NCI-H2171 treated with DMSO at 0.1 percent for 48 hours (cell line): ENCODE measurements around the gene FAM234A.

Source experiments
- DNase-seq: peaks from one replicate; lab custom pipeline; 2025; lab: John Stamatoyannopoulos, UW

Gene FAM234A

DNA sequence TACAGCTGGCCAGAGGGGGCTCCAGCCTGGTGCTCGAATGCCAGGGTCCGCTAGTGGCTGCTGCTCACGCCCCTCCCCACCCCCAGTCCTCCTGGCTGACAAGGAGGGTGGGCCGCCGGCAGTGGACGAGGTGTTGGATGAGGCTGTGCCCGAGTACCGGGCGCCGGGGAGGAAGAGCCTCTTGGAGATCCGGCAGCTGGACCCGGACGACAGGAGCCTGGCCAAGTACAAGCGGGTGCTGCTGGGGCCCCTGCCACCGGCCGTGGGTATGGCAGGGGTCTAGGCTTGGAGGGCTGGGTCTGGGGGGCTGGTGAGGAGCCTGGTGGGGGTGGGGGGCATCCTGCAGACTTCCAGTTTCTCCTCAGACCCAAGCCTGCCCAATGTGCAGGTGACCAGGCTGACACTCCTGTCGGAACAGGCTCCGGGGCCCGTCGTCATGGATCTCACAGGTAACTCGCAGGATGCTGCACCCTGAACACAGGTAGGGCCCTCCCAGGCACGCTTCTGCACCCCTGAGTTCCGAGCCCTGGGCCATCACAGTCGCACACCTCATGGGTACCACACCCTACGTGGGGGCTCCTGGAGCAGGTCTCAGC lies 47.1 kb downstream of the FAM234A start:
- no peak for DNase-seq

DNA sequence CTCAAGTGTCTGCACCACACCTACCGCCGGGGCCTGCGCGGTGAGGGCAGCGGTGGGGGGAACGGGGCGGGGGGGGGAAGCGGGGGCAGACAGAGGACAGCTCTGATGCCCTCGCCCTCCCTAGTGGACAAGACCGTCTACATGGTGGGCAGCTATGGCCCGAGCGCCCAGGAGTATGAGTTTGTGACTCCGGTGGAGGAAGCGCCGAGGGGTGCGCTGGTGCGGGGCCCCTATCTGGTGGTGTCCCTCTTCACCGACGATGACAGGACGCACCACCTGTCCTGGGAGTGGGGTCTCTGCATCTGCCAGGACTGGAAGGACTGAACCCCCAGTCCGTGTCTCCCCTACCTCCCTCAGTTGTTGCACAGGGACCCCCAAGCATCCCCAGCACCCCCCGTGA lies 47.9 kb downstream of the FAM234A start:
- DNase-seq, result no peak

DNA sequence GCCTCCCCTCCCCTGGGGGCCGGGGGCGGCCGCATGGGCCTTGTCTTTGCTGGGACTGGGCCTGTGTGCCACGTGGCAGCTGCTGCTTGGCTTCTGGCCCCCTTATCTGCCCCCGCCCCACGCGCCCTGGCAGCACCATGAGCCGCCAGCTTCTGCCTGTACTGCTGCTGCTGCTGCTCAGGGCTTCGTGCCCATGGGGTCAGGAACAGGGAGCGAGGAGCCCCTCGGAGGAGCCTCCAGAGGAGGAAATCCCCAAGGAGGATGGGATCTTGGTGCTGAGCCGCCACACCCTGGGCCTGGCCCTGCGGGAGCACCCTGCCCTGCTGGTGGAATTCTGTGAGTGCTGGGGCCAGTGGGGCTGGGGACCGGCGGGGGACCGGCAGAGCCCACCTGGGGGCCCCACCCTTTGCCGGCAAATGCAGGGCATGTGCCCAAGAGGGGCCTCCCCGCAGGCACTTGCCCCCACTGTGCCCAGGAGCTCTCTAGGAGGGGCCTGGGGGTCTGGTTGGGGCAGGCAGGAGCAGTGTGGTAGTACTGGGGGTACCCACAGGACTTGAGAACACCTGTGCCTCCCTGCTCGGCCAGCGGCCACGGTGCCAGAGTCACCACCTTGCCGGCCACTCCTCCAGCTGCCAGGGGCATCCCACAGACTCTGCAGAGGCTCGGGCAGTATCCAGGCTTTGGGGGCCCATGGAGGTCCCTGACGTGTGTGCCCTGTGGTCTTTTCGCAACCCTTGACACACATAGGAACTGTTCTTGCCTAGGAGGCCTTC lies 48.6 kb downstream of the FAM234A start, which contains the start of gene PDIA2:
Gene PDIA2 (plus strand): TSS at position 132 of the 773 bp plus-strand sequence. CDS start 6 bp downstream, at position 138.
- DNase-seq, result no peak

DNA sequence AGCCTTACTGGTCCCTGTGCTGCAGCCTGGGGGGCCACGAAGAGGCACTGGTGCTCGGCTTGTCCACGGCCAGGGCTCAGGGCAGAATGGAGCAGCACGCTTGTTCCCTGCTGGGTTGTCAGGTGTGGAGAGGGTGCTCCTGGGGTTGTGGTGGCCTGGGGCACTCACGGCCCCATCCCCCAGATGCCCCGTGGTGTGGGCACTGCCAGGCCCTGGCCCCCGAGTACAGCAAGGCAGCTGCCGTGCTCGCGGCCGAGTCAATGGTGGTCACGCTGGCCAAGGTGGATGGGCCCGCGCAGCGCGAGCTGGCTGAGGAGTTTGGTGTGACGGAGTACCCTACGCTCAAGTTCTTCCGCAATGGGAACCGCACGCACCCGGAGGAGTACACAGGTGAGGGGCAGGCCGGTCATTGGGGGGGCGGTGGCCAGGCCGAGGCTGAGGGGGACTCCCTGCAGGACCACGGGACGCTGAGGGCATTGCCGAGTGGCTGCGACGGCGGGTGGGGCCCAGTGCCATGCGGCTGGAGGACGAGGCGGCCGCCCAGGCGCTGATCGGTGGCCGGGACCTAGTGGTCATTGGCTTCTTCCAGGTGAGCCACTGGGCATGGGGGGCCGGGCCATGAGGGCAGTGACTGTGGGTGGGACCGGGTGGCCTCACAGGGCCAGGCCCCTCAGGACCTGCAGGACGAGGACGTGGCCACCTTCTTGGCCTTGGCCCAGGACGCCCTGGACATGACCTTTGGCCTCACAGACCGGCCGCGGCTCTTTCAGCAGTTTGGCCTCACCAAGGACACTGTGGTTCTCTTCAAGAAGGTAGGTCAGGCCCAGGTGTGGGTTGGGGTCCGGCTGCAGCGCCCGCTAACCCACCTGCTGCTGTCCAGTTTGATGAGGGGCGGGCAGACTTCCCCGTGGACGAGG lies 49.8 kb downstream of the FAM234A start:
- no peak for DNase-seq

DNA sequence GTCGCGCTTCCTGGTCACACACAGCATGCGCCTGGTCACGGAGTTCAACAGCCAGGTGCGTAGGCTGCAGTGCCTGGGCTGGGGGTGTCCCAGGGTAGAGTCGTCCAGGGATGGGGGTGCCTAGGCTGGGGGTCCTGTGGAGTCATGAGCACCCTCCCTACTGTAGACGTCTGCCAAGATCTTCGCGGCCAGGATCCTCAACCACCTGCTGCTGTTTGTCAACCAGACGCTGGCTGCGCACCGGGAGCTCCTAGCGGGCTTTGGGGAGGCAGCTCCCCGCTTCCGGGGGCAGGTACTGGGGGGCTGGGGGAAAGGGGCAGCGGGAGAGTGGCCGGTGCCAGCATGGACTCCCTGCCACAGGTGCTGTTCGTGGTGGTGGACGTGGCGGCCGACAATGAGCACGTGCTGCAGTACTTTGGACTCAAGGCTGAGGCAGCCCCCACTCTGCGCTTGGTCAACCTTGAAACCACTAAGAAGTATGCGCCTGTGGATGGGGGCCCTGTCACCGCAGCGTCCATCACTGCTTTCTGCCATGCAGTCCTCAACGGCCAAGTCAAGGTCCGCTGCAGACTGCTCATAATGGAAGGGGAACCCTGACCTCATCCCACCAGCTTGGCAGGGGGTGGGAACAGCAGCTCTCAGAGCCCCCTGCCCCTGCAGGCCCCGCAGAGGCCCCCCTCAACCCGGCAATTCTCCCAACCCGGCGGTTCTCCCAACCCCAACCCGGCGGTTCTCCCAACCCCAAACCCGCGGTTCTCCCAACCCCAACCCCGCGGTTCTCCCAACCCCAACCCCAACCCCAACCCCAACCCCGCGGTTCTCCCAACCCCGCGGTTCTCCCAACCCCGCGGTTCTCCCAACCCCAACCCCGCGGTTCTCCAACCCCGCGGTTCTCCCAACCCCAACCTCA lies 50.8 kb downstream of the FAM234A start:
- DNase-seq, result no peak

DNA sequence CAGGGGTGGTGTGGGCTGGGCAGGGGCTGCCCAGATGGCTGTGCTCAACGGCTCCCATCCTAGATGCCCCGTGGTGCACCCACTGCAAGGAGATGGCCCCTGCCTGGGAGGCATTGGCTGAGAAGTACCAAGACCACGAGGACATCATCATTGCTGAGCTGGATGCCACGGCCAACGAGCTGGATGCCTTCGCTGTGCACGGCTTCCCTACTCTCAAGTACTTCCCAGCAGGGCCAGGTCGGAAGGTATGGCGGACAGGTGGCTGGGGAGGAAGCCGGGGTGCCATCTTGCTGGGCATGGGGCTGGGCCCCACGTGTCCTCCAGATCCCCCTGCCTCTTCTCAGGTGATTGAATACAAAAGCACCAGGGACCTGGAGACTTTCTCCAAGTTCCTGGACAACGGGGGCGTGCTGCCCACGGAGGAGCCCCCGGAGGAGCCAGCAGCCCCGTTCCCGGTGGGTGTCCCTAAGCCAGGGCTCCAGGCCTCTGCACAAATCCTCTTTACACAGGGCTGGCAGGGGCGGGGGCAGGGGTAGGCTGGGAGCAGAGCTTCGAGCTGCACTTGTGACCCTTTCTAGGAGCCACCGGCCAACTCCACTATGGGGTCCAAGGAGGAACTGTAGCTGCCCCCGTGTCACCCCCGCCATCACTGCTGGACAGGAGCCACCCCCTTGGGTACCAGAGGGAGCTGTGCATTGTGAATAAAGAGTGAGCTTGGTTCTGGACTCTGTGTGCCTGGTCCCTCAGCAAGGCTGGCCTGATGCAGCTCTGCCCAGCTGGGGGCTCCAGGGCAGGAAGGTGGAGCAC lies 52.1 kb downstream of the FAM234A start:
- DNase-seq, result no peak

DNA sequence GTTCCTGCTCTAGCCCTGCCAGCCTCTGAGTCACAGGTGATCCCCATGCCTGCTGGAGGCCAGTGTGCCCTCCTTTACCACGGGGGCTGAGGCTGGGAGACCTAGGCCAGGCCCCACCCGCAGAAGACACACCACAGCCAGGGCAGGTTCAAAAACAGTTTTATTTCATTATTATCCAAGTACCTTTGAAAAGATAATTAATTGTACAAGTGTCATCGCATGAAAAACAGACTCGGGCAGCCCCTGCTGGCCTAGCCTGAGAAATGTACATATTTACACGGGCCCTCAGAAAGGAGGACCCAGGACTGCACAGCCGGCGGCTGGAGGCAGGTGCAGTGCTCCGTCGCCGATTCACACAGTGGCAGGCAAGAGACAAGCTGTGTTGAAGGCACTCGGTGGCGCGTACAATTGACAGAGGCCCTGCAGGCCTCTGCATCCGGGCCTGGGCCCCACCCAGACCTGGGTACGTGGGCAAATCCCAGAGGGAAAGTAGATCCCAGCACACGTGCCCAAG lies 52.7 kb downstream of the FAM234A start:
- peak; percentile 59 for DNase-seq

DNA sequence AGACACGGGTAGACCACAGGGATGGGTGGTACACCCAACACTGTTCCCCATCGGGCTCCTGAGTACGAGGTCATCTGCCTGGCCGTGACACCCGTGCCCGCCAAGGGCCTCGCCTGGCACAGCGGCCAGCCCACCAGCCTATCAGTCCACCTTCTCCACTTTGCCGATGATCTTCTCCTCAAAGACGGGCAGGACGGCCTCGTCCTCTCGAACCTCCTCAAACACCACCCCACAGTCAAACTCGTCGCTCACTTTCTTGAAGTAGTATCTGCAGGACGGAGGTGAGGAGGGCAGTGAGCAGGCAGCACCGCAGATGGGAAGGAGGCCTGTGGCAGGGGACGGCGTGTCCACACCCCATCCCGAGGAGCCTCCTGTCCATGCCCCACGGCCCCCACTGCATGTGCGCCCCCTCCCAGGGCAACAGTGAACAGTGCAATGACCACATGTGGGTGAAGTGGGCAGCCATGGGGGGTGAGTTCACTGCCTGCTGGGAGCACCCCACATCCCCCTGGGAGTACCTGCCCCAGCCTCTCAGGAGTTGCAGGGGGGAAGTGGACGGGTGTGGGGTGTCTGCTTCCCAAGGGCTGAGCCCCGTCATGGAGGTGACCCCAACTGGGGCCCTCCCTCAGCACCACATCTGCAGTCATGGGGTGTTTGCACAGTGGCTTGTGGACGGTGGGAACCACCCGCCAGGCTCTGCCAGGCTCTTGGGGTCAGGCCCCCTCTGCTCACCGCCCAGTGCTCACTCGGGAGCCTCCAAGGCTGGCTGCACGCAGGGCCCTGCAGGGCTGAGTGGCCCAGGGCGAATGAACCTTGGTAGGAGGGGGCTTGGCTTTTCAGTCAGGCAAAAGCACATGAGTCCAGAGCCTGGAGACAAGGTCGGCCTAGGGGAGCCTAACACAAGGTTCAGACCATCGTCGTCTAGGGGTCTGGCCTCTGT lies 53.6 kb downstream of the FAM234A start:
- DNase-seq, result no peak

DNA sequence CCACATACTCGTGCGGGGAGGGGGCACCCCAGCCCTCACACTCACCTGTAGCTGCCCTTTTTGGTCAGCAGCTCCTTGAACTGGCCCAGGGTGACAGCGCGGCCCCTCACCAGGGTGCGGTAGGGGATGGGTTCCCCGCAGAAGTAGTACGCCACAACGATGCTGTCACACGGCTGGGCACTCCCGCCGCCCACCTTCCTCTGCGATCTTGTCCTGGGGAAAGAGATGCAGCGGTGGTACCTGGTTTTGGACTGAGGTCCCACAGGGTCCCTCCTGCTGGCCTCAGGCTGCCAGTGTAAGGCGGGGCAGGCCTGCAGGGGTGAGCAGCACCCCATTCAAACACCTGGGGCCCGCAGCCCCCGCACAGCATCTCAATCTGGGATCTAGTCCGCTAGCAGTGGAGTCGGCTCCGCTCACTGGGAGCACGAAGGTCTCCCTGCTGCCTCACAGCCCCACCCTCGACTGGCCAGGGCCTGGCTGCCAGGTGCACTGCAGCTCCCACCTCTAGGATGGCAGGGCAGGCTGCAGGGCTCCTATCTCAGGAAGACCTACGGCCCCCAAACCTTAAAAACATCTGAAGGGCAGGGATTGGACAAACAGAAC lies 54.9 kb downstream of the FAM234A start:
- DNase-seq, result no peak

DNA sequence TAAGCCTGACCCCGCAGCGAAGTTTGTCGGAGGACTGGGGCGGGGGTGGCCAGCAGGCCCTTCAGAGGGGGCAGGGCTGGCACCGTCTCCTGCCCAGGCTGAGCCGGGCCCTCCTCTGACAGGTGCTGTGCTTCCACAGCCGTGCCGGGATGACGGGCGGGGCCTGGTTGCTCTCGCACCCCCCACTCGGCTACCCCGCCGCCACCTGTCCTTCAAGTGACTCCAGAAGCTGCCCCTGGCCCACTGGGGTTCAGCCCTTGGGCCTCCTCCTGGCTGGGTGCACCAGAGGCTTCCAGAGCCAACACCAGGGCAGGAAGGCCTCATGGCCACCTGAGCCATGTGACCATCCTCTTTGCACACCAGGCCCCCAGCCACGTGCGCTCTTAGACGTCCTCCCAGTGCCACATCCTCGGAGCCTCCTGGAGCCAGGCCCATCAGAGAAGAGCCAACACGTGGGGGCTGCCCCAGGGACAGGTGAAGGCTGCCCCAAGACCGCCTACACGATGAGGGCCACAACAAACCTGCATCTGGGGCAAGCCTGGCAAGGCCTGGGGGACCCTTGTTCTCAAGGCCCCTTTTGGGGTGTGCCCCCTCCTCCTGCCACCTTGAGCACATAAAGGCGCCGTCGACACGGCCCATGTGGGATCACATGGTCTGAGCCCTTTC lies 55.5 kb downstream of the FAM234A start:
- no peak for DNase-seq

DNA sequence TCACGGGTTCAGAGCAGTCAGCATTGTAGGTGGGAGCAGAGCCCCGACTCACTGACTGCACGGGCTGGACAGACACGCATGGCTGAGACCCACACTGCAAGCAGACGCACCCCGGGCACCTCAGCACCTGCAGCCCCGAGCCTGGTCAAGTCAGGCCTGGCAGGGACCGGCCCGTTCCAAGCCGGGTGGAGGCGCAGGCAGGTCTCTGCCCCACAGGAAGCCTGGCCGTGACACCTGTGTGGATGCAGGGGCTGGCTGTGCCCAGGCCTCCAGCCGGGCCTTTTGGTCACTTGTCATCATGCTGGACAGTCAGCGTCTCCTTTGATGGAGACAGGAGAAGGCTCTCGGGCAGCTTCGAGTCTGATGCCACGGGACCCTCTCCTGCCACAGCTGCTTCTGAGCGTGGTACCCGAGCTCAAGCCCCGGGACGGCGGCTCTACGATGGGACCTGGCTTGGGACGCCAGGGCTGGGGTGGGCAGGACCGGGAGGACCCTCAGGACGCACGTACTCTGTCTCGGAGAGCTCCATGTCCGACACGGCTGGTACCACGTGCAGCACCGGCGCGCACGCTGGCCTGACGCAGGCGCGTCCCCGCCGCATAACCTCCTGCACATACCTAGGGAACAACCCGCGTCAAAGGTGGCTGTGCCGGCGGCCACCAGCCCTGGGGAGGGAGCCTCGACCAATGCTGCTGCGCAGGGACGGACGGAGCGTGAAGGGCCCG lies 56.2 kb downstream of the FAM234A start:
- no peak for DNase-seq

DNA sequence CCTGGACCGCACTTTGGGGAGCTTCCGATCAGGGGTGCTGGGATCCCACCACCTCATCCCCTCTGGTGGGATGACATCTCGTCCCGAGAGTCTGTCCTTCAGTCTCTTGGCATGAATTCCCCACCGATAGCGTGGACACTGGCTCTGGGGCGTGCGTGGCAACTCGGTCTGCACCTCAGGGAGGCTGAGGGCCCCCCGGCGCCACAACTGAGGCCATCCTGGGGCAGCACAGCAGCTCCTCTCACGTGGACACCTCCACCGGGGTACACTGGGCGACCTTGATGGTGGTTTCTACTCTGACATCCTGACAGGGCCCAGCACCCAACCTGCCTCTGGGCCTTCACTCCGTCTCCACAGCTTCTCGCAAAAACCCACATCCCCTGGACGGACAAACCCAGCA lies 56.9 kb downstream of the FAM234A start:
- no peak for DNase-seq

DNA sequence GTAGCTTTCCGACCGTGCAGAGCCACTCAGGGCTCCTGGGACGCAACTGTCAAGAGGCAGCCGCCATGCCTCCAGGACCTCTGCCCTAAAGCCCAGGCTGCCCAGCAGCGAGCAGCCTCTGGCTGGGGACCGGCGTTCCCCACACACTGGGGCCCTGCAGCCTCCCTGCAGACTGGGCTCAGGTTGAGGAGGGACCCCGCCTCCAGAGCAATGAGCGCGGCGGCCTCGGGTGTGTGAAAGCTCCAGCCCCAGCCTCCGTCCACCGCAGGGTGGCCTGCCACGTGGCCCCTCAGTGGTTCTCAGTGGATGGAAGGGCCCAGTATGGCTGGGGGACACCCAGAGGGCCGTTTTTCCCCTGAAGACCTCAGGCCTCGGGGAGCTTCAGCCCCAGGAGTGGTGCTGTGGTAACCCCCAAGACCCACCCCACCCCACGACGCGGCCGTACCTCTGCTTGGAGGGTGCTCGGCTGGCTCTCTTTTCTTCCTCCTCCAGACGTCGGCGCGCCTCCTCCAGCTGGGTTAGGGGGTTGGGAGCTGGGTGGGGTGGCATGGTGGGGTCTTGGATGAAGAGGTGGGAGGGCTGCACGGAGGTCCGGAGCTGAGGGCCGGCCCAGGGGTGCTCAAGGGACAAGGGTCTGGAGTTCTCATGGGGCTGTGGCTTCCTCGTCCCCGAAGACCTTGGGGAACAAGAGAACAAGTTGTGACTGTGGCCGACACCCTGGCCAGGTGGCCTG lies 58.6 kb downstream of the FAM234A start:
- DNase-seq, result no peak

DNA sequence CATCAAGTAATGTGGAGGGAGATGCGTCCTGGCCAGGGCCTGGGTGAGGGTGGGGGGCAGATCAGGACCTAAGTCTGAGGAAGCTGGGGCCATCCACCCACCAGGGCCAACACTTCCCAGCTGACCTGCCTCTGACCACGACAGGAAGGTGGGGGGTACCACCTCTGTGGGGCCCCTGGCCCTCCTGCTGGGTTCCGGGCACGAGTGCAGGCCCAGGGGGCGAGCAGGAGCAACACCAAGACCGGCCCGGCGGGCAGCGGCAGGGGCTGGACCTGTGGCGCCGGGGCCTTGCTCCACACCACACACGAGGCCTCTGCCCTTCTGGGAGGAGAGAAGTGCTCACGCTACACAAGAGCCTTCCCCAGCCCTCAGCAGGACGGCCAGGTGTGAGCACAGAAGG lies 61.7 kb downstream of the FAM234A start:
- no peak for DNase-seq

DNA sequence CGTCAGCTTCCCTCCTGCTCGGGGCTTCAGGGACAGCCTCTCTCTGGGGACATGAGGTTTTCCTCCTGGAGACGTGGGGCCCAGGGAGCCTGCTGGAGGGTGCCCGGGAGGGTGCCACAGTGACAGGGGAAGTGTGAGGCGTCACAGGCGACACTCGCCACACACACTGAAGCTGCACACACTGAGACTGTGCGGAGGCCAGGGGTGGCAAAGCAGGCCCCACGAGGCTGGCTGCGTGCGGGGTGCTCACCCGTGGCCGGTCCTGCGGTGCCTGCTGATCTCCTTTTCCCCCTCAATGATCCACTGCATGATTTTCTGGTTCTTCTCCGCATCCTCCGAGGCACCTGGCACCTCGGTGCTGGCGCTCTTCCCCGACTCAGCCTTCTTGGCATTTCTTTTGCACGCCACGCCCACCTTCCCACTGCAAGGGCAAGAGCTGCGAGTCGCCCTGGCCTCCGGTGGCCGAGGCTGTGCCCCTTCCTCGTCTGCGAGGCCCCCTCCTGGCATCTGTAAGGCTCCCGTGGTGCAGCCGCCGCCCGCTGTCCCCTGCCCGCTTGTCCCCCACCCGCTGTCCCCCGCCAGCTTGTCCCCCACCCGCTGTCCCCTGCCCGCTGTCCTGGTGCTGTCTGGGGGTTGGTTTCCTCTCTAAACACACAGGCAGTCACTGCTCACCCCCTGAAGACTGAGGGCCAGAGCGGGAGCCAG lies 62.3 kb downstream of the FAM234A start:
- DNase-seq, result no peak

DNA sequence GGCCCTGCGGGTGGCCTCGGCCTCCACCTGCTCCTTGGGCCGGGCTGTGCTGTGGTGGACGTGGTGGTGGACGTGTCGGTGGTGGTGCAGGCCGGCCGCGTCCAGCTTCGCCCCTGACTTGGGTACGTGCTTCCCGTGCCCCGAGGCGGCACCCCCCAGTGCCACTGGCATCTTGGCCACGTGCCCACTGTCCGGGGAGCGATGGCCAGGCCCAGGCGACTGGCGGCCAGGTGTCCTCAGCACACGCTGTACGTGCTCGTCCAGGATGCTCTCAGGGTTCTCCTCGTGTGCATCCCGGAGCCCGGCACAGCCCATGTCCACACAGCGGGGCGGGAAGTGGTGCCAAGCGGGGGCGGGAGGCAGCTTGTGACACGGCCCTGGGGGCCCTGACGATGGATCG lies 63.2 kb downstream of the FAM234A start:
- DNase-seq, result no peak
